Measurements from ENCODE around the gene MACROH2A1. TPM values are rescaled to one million over a fixed set of nuclear protein-coding genes. Genes with fewer than 3 reads are reported as not detected.

The MACROH2A1 gene
- total RNA-seq, 2 donors from 2014 or later: 163 to 252 TPM

DNA sequence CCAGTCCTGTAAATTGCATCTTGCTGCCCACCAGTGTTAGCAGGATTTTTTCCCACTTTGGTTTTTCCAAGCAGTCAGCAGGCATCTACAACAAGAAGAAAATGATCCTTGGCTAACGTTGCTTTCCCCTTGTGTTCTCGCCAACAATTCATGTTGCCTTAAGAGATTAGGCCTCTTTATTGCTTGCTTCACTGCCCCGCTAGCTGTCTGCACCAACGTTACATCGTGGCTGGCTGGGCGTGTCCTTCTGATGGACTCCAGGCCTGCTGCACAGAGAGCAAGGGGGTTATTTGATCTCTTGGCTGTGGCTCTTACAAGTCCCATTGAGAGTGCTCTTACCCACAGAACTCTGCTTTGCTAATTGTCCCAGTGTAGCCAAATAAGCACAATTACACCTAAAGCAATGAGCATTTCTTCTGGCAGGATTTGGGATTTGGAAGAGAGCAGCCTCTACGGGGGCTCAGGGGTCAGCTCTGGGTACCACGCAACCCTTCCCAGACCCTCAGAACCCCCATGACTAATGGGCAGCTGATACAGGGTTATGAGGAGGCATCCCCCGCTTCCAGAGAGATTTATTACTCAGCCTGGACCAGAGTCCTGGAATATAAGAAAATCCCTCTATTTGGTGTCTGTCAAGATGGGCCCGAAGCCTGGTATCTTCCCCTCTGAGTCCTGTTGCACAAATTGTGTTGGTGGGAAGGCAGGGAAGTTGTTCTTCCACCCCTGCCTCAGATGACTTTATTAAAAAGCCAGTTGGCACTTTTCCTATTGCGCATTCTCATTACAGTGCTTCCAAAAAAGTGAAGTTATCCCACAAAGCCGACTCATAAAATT, 30.5 kb upstream of the MACROH2A1 start:
- no peak for ATAC-seq

DNA sequence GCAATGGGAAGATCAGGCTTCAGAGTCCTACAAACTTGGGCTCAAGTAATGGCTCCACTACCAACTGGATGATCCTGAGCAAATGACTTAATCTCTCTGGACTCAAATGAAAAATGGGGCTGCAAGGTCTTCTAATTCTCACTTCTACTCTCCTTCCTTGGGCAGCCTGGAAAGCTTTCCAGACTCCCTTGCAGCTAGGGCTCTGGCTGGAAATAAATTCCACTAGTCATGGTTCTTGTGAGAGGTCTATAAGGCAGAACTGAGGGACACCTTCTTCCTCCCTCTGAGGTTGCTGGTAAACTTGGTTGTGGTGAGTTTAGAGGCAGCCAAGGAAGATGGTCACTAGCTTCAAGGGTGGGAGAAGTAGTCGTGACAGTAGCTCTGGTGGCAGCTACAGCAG, 29.6 kb upstream of the MACROH2A1 start:
- Mint-ChIP-seq H3K36me3 (no peaks in the 10 kb centered on the region), H3K4me3 (no peak overlapping the region), H3K27me3 (peaks cover 14 to 34% of the 10 kb centered on the region in 2 donors), H3K4me1 (ENCODE audit: low read depth in 2 of 2) (peaks cover 0 to 10% of the 10 kb centered on the region in 2 donors), H3K27ac (no peak overlapping the region), H3K9me3 (no peaks in the 10 kb centered on the region)
- ATAC-seq (no peak), DNase-seq (ENCODE audit: low spot score) (no peak)

More for the DNA sequence above, 30.5 kb upstream of the MACROH2A1 start:
- no peak for DNase-seq (ENCODE audit: low spot score)
- Mint-ChIP-seq H3K27me3 (peaks cover 11 to 26% of the 10 kb centered on the region in 2 donors), H3K9me3 (no peaks in the 10 kb centered on the region), H3K4me1 (ENCODE audit: low read depth in 2 of 2) (peaks cover 0 to 10% of the 10 kb centered on the region in 2 donors), H3K4me3 (no peak overlapping the region), H3K36me3 (no peaks in the 10 kb centered on the region), H3K27ac (no peak overlapping the region)

DNA sequence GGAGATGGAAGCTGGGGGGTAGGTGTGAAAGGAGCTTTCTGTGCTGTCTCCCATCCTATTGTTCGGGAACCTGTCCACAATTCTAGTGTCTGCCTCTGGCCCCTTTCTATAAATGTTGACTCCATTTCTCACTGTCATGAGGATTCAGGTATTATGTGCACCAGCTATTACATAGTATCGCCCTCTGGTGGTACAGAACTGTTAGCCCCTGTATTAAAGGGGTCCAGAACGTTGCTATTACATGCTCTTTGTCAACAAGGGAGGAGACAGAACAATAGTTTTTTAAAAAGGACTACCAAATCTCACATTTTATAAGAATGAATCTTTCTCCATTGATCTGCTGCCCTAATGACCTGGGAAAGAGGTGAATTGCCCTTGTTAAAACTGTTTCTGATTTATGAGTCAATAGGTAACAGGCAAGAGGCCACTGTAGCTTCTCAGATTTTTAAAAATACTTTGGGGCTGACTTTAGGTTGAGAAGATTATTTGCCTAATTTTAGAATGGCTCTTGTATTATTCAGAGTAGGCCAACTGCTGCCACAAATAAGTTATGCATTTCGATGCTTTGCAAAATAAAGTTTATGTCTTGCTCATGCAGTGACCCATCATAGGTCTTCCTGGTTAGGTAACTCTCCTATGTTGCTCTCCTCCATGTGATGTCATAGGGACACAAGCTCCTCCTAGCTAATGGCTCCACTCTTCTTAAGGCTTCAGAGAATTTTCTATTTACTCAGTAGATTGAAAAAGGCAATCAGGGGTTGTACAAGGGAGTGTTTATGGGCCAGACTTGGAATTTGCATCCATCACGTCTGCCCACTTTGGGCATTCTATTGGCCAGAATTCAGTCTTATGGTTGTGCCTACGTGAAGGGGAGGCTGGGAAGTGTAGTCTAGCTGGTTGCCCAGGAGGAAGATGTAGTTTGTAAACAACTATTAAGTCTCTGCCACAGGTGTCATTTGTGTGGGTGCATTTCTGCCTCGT, 27.4 kb upstream of the MACROH2A1 start:
- Mint-ChIP-seq H3K9me3 (no peaks in the 10 kb centered on the region), H3K36me3 (no peaks in the 10 kb centered on the region), H3K27me3 (peaks cover 15 to 47% of the 10 kb centered on the region in 2 donors), H3K4me1 (ENCODE audit: low read depth in 2 of 2) (peaks cover 0 to 10% of the 10 kb centered on the region in 2 donors), H3K27ac (no peak overlapping the region), H3K4me3 (no peak overlapping the region)
- no peak for DNase-seq (ENCODE audit: low spot score)
- ATAC-seq: peak; percentile 62 to 65

DNA sequence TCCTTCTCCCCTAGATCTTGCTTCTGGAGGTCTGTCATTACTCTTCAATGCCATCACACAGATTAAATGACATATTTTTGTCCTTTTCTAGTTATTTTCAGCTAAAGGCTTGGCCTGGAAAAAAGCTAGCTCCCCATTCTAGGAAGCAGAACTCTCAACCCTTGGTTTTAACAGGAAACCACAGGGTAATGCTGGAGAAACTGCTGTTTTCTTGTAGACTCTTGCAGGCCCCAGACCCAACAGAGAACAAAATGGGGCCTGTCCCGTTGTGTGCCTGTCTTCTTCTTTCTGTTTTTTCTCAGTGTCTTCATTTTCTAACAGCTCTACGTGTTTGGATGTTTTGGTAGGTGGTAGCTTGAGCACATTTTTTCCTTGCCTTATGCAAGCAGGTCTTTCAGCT, 26.6 kb upstream of the MACROH2A1 start:
- Mint-ChIP-seq H3K4me1 (ENCODE audit: low read depth in 2 of 2) (peaks cover 0 to 10% of the 10 kb centered on the region in 2 donors), H3K36me3 (no peaks in the 10 kb centered on the region), H3K9me3 (no peaks in the 10 kb centered on the region), H3K4me3 (no peak overlapping the region), H3K27me3 (peaks cover 16 to 48% of the 10 kb centered on the region in 2 donors), H3K27ac (no peak overlapping the region)
- ATAC-seq (no peak), DNase-seq (ENCODE audit: low spot score) (no peak)

DNA sequence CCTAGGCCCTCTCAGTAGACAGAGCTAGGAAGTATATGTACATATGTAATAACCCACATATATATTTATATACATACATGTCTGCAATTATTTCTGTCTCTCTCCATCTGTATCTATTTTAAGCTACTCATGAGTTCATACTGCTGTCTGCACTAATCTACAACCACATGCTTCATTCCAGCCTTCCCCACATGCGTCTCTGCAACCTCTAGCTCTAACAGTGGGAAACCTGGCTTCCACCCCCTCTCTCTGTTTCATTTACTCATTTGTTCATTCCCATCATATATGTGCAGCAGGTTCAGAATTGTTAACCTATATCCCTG, 24.8 kb upstream of the MACROH2A1 start:
- H3K36me3 Mint-ChIP-seq: peaks cover 10% of the 10 kb centered on the region
- DNase-seq (ENCODE audit: low spot score): no peak
- peaks cover 16 to 50% of the 10 kb centered on the region in 2 donors for H3K27me3 Mint-ChIP-seq
- H3K9me3 Mint-ChIP-seq: no peaks in the 10 kb centered on the region
- no peak for ATAC-seq
- no peak overlapping the region for H3K27ac Mint-ChIP-seq
- H3K4me1 Mint-ChIP-seq (ENCODE audit: low read depth in 2 of 2): peaks cover 0 to 10% of the 10 kb centered on the region in 2 donors
- no peak overlapping the region for H3K4me3 Mint-ChIP-seq

DNA sequence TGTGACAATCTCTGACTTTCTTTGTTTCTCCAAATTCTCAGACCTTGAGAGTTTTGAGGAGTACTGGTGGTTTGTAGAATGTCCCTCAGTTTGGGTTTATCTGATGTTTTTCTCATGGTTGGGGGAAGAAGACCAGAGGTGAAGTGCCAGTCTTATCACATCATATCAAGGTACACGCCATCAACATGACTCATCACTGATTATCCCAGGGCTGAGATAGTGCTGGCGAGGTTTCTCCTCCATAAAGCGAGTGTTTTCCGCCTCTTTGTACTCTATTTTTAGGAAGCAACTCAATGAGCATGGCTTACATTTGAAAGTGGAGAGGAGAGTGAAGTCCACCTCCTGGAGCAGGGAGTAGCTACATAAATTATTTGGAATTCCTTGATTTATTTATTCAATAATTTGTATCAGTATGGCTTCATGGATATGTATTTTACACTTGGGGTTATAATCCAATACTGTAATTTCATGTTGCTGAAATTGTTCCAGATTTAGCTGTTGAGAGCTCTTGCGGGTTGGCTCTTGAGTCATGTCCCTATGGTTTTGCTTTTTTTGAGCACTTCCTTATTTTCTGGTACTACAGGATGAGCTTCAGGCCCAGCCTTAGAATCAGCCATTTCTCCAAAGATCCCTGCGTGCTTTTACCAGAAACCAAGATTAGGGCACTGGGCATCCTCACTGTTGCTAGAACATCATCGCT, 24.3 kb upstream of the MACROH2A1 start:
- Mint-ChIP-seq H3K4me1 (ENCODE audit: low read depth in 2 of 2) (peaks cover 0 to 10% of the 10 kb centered on the region in 2 donors), H3K36me3 (peaks cover 10% of the 10 kb centered on the region), H3K27ac (no peak overlapping the region), H3K27me3 (peaks cover 15 to 50% of the 10 kb centered on the region in 2 donors), H3K4me3 (no peak overlapping the region), H3K9me3 (no peaks in the 10 kb centered on the region)
- DNase-seq (ENCODE audit: low spot score): no peak
- no peak for ATAC-seq

DNA sequence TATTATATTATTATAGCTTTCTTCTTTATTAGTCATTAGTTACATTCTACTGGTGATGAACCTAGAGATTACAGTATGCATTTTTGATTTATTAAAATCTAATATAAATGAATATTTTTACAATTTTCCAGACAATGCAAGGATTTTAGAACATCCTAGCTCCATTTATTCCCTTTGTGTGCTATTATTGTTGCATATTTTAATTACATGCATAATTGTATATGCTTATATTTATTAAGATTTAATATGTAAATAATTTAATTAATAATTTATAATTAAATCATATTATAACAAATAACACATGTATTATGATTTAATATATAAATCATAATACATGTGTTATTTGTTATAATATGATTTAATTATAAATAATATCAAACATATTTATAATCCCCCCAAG, 23.4 kb upstream of the MACROH2A1 start:
- DNase-seq (ENCODE audit: low spot score): no peak
- H3K9me3 Mint-ChIP-seq: no peaks in the 10 kb centered on the region
- no peak overlapping the region for H3K4me3 Mint-ChIP-seq
- peaks cover 16 to 57% of the 10 kb centered on the region in 2 donors for H3K27me3 Mint-ChIP-seq
- no peak for ATAC-seq
- H3K36me3 Mint-ChIP-seq: peaks cover 10% of the 10 kb centered on the region
- H3K27ac Mint-ChIP-seq: no peak overlapping the region
- H3K4me1 Mint-ChIP-seq (ENCODE audit: low read depth in 2 of 2): peaks cover 0 to 10% of the 10 kb centered on the region in 2 donors

DNA sequence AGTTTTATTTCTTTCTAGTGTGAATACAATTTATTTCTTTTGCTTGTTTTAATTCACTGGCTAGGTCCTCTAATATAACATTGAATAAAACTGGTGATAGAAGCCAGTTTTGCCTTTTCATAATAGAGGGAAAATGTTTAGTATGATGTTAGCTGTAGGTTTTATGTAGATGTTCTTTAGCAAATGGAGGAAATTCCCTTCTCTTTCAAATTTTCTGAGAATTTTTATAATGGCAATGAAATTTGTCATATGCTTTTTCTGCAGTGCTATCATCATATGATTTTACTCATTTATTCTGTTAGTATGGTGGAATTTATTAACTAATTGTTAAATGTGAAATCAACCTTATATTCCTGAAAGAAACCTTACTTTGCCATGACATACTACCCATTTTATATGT, 18.1 kb upstream of the MACROH2A1 start:
- Mint-ChIP-seq H3K4me3 (no peak overlapping the region), H3K9me3 (no peaks in the 10 kb centered on the region), H3K27me3 (peaks cover 18 to 53% of the 10 kb centered on the region in 2 donors), H3K27ac (no peak overlapping the region), H3K4me1 (ENCODE audit: low read depth in 2 of 2) (no peaks in the 10 kb centered on the region), H3K36me3 (peaks cover 10% of the 10 kb centered on the region)
- ATAC-seq (no peak), DNase-seq (ENCODE audit: low spot score) (no peak)

DNA sequence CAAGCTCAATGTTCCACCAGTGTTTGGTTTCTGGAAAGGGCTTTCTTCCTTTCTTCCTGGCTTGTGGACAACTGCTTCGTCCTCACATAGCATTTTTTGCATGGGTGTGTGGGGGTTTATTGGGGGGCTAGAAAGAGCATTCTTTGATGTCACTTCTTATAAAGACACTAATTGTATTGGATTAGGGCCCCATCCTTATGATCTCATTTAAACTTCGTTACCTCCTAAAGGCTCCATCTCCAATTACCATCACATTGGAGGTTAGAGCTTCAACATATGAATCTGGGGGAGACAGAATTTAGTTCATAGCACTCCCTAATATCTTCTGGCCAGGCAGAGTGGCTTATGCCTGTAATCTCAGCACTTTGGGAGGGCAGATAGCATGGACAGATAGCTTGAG, 6.1 kb upstream of the MACROH2A1 start:
- Mint-ChIP-seq H3K4me1 (ENCODE audit: low read depth in 2 of 2) (peaks cover 5 to 8% of the 10 kb centered on the region in 2 donors), H3K4me3 (no peak overlapping the region), H3K27ac (no peak overlapping the region), H3K36me3 (no peaks in the 10 kb centered on the region), H3K27me3 (peaks cover 3 to 18% of the 10 kb centered on the region in 2 donors), H3K9me3 (no peaks in the 10 kb centered on the region)
- no peak for ATAC-seq
- no peak for DNase-seq (ENCODE audit: low spot score)

DNA sequence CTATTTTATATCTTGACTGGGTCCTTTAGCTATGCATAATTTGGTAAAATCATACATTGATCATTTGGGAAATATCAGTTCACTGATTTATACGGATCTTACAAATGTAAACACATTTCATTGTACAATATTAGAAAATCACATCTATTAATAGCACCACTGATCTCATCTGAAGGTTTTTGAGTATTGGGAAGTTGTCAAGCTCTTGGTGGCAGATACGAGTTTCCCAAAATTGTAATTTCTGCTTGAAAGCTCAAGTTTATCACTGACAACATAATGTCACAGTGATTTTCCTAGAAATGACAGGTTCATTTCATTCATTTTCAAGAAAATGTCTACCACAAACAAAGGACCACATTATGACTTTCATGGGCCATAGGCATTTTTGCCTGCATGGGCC, 3.0 kb upstream of the MACROH2A1 start:
- Mint-ChIP-seq H3K36me3 (no peaks in the 10 kb centered on the region), H3K4me1 (ENCODE audit: low read depth in 2 of 2) (peaks cover 23 to 24% of the 10 kb centered on the region in 2 donors), H3K4me3 (no peak overlapping the region), H3K27ac (no peak overlapping the region), H3K9me3 (no peaks in the 10 kb centered on the region), H3K27me3 (peaks cover 3 to 9% of the 10 kb centered on the region in 2 donors)
- DNase-seq (ENCODE audit: low spot score) (no peak), ATAC-seq (no peak)

DNA sequence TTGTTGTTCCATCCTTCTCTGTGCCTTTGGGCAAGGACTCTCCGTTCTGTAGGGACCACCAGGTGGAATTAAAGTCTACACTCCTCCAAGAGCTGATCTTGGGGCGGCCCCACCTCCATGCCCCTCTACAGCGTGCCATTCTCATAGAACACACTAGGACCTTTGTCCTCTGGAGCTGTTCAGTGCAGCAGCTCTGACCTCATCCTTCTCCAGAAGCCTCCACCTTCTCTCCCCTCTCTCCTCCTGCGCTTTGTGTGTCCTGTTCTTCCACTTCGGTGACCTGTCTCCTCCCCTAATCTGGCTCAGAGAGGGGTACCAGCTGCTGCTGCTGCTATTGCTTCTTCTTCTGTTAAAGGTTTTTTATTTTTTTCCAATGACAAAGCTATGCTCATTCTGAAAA, 1.8 kb upstream of the MACROH2A1 start:
- Mint-ChIP-seq H3K9me3 (no peaks in the 10 kb centered on the region), H3K36me3 (no peaks in the 10 kb centered on the region), H3K27me3 (peaks cover 0 to 2% of the 10 kb centered on the region in 2 donors), H3K4me3 (peak overlapping the region; percentile 18), H3K4me1 (ENCODE audit: low read depth in 2 of 2) (peaks cover 31 to 34% of the 10 kb centered on the region in 2 donors), H3K27ac (peak overlapping the region in 1 of 2 donors; percentile 80)
- ATAC-seq (no peak), DNase-seq (ENCODE audit: low spot score) (no peak)

DNA sequence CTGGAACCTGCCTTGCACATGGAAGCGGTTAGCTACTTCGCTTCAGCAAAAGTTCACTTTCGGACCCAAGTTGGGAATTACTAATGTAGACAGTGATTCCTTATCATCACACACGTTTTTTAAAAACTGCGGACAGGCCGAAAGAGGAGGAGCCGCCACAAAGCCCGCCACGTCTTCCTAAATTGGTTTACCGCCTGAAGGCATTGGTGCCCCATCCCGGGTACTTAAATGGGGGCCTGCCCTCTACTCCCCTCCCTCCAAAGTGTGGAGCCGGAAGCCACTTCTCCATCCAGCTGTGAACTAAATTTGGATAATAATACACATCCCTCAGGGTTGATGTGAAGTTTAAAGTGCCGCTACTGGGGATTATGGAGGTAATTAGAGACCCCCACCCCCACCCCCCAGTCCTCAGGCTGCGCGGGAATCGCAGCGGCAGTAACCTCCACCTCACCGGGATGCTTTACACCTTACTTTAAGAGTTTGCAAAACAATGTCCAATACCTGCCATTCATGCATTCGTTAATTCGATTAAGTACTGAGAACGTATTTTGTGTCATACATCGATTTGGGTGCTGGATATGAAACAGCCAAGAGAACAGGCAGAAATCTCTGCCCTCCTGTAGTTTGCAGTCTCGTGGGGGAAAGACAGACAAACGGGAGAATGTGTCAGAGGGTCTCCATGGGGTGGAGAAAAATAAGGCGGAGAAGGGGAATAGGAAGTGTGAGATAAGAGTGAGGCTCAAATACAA, 937 bp upstream of the MACROH2A1 start:
- H3K9me3 Mint-ChIP-seq: no peaks in the 10 kb centered on the region
- ATAC-seq (no peak), DNase-seq (ENCODE audit: low spot score) (no peak)
- peak overlapping the region; percentile 91 to 93 for H3K27ac Mint-ChIP-seq
- H3K4me1 Mint-ChIP-seq (ENCODE audit: low read depth in 2 of 2): peaks cover 40 to 43% of the 10 kb centered on the region in 2 donors
- peak overlapping the region; percentile 91 for H3K4me3 Mint-ChIP-seq
- no peaks in the 10 kb centered on the region for H3K27me3 Mint-ChIP-seq
- H3K36me3 Mint-ChIP-seq: no peaks in the 10 kb centered on the region
